Gastrocnemius medialis (tissue), 4 donors: ENCODE results near the gene TYW1.
"Not testable (repeated sequence)": the region's sequence is repeated elsewhere in the genome, so short reads cannot be mapped to it uniquely, and the experiment has no call there.

Experiments used
- CTCF ChIP-seq, 5 experiments: fragments of 450-650 bp in 3 of 5; fragments of 200-600 bp in 2 of 5; sonication (generic) in 2 of 5; IDR thresholded peaks in 4 of 5; conservative IDR thresholded peaks in 1 of 5; 1 replicate in 4 of 5; 2 replicates in 1 of 5; pipeline ENCODE4 v1.5.1; 2016 to 2019; ENCODE audit warnings: antibody characterized with exemption in 5 of 5, mild to moderate bottlenecking in 3 of 5, moderate library complexity in 3 of 5
- POLR2A ChIP-seq, 2 donors: fragments of 450-650 bp; IDR thresholded peaks; one replicate each; pipeline ENCODE4 v1.6.1; 2017; ENCODE audit warnings: antibody characterized with exemption in 2 of 2, mild to moderate bottlenecking in 2 of 2, moderate library complexity in 2 of 2

- TF ChIP-seq POLR2A (IDR thresholded peaks at IDR 0.05); CTCF (IDR thresholded peaks at IDR 0.05 in 4 of 5, conservative IDR thresholded peaks at IDR 0.05 in 1 of 5): not testable (repeated sequence)
These were observed 144.4 kb downstream of the TYW1 start for GRCh38 chr7:67141001-67141400.
